Bronchial smooth muscle cell (primary cell): ENCODE measurements around the gene SLC37A4. TPM values are rescaled to one million over a fixed set of nuclear protein-coding genes. Genes with fewer than 3 reads are reported as not detected.

Experiments used
- total RNA-seq: library from RNA; depleted of rRNA; stranded (reverse); fragments of >200 nt; gene quantifications from 2 replicates; pipeline ENCODE4 v1.2.1, GENCODE V29; 2014

Gene SLC37A4
- 5.1 and 6.8 TPM in 2 replicates for total RNA-seq

GRCh38 chr11:119030329-119031047, at the start of gene SLC37A4:
TSS of gene SLC37A4 (minus strand) at chr11:119030877.

GRCh38 chr11:119067371-119068222, 36.9 kb upstream of the SLC37A4 start, which contains the start of gene VPS11:
TSS of gene VPS11 (plus strand) at chr11:119067818. CDS start at chr11:119067824, 6 bp downstream.

GRCh38 chr11:119057000-119057769, 26.5 kb upstream of the SLC37A4 start, which contains the start of gene HYOU1:
TSS of gene HYOU1 (minus strand) at chr11:119057205. CDS start at chr11:119056160, 1,045 bp downstream.

GRCh38 chr11:119018074-119018938, 12.4 kb downstream of the SLC37A4 start, which contains the start of the genes RPS25 and TRAPPC4:
TSS of gene RPS25 (minus strand) at chr11:119018343. CDS start at chr11:119018284, 59 bp downstream.
TSS of gene TRAPPC4 (plus strand) at chr11:119018766. CDS start at chr11:119018796, 30 bp downstream.

GRCh38 chr11:118997627-118998387, 32.9 kb downstream of the SLC37A4 start, which contains the start of gene CENATAC:
TSS of gene CENATAC (plus strand) at chr11:118998138. CDS start at chr11:118998198, 60 bp downstream.

Other genes with a start within 250 kb of the SLC37A4 start
- 112 and 125 TPM in 2 replicates for gene DDX6, start 239.7 kb downstream of the SLC37A4 start, total RNA-seq
- not detected in 2 replicates for gene CXCR5, start 147.0 kb downstream of the SLC37A4 start, total RNA-seq
- 12.2 and 18.1 TPM in 2 replicates for gene BCL9L, start 105.0 kb downstream of the SLC37A4 start, total RNA-seq
- not detected in 2 replicates for gene UPK2, start 74.6 kb downstream of the SLC37A4 start, total RNA-seq
- not detected in 2 replicates for gene FOXR1, start 59.1 kb downstream of the SLC37A4 start, total RNA-seq
- gene CENATAC, start 32.7 kb downstream of the SLC37A4 start, total RNA-seq: 18.2 and 21.3 TPM in 2 replicates
- gene RPS25, start 12.5 kb downstream of the SLC37A4 start, total RNA-seq: 484 and 692 TPM in 2 replicates
- 85.0 and 98.2 TPM in 2 replicates for gene TRAPPC4, start 12.1 kb downstream of the SLC37A4 start, total RNA-seq
- 48.1 and 52.4 TPM in 2 replicates for gene HYOU1, start 26.3 kb upstream of the SLC37A4 start, total RNA-seq
- 36.7 and 45.2 TPM in 2 replicates for gene VPS11, start 36.9 kb upstream of the SLC37A4 start, total RNA-seq
- gene HMBS, start 54.0 kb upstream of the SLC37A4 start, total RNA-seq: 3.2 and 5.4 TPM in 2 replicates
- 7.6 and 8.9 TPM in 2 replicates for gene DPAGT1, start 71.0 kb upstream of the SLC37A4 start, total RNA-seq
- gene C2CD2L, start 76.5 kb upstream of the SLC37A4 start, total RNA-seq: 1.7 and 1.9 TPM in 2 replicates
- gene HINFP, start 90.7 kb upstream of the SLC37A4 start, total RNA-seq: 13.7 and 14.6 TPM in 2 replicates
- 0.09 and 0.16 TPM in 2 replicates for gene ABCG4, start 118.2 kb upstream of the SLC37A4 start, total RNA-seq
- 10.3 and 12.5 TPM in 2 replicates for gene NLRX1, start 137.8 kb upstream of the SLC37A4 start, total RNA-seq
- not detected in 2 replicates for gene NHERF4, start 154.6 kb upstream of the SLC37A4 start, total RNA-seq
- 2.4 and 3.5 TPM in 2 replicates for gene CBL, start 175.5 kb upstream of the SLC37A4 start, total RNA-seq